ENCODE data around the gene REXO5. TPM values are rescaled to one million over a fixed set of nuclear protein-coding genes. Genes with fewer than 3 reads are reported as not detected.

Gene REXO5
- total RNA-seq, 1 experiment from 2014 or later: 10.4 TPM

DNA sequence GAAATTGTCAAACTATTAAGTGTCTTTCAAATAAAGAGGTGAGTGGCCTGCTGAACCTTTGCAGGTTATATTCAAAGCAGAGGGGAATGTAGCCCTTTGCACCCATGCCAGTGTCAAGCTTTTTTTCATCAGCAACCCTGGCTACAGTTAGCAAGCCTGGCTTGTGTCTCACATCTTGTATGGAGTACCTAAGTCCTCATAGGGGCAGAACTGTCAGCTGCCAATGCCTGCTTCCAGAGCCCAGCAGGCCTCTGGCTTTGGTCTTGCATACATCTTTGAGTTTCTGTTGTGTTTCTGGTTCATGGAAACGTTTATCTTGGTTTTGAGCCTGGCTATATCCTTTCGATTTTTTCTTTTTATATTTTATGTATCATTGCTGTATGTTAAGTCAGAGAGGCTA, 26.8 kb downstream of the REXO5 start:
- H3K4me3 Mint-ChIP-seq (ENCODE audit: low read depth, unreplicated experiment): no peak overlapping the region
- DNase-seq: no peak
- H3K36me3 Mint-ChIP-seq (ENCODE audit: insufficient read depth, unreplicated experiment): no peaks in the 10 kb centered on the region
- intact Hi-C loops (cut with micrococcal nuclease; ENCODE audit: unreplicated experiment): no loop called here
- no TSS peak for BruUV-seq (replicated peaks)
- no peak for TF ChIP-seq CTCF (IDR thresholded peaks at IDR 0.05; ENCODE audit: unreplicated experiment)
- H3K27ac Mint-ChIP-seq (ENCODE audit: unreplicated experiment): no peak overlapping the region
- CTCF ChIA-PET: interaction anchor here (0.5 kb wide), 2 partner anchors 42 to 1358 kb away, joined by 3 read pairs; no protein-coding TSS in a partner anchor
- no peaks in the 10 kb centered on the region for H3K27me3 Mint-ChIP-seq (ENCODE audit: unreplicated experiment)
- H3K4me1 Mint-ChIP-seq (ENCODE audit: low read depth, unreplicated experiment): no peaks in the 10 kb centered on the region
- no peaks in the 10 kb centered on the region for H3K9me3 Mint-ChIP-seq (ENCODE audit: low read depth, unreplicated experiment)

- no peak overlapping the region for H3K4me3 Mint-ChIP-seq (ENCODE audit: low read depth, unreplicated experiment)
- H3K4me1 Mint-ChIP-seq (ENCODE audit: low read depth, unreplicated experiment): peaks cover 13% of the 10 kb centered on the region
- no peaks in the 10 kb centered on the region for H3K27me3 Mint-ChIP-seq (ENCODE audit: unreplicated experiment)
- no peaks in the 10 kb centered on the region for H3K9me3 Mint-ChIP-seq (ENCODE audit: low read depth, unreplicated experiment)
- TF ChIP-seq CTCF (IDR thresholded peaks at IDR 0.05; ENCODE audit: unreplicated experiment): no peak
- CTCF ChIA-PET: no interaction called here
- intact Hi-C loops (cut with micrococcal nuclease; ENCODE audit: unreplicated experiment): no loop called here
- no peak overlapping the region for H3K27ac Mint-ChIP-seq (ENCODE audit: unreplicated experiment)
- DNase-seq: no peak
- no peaks in the 10 kb centered on the region for H3K36me3 Mint-ChIP-seq (ENCODE audit: insufficient read depth, unreplicated experiment)
- BruUV-seq (replicated peaks): no TSS peak
Measured at GRCh38 chr16:20838240-20838639, 31.9 kb downstream of the REXO5 start.

DNA sequence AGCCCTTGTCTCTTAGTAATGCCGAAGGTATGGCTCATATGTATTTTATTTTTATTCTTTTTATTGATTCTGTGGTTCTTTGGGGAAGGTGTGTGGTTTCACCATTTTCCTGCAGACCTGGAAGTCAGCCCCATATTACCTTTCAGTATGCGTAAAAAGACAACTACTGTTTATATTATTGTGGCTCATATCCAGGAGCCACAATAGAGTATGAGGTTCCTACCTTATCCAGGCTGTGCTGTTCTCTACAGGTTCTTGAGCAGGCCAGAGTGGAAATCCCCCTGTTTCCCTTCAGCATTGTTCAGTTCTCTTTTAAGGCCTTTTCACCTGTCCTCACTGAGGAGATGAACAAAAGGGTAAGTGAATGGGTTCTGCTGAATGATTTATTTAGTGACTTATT, 33.2 kb downstream of the REXO5 start:
- Mint-ChIP-seq H3K9me3 (ENCODE audit: low read depth, unreplicated experiment) (no peaks in the 10 kb centered on the region), H3K4me3 (ENCODE audit: low read depth, unreplicated experiment) (no peak overlapping the region), H3K27me3 (ENCODE audit: unreplicated experiment) (no peaks in the 10 kb centered on the region), H3K36me3 (ENCODE audit: insufficient read depth, unreplicated experiment) (no peaks in the 10 kb centered on the region), H3K27ac (ENCODE audit: unreplicated experiment) (no peak overlapping the region), H3K4me1 (ENCODE audit: low read depth, unreplicated experiment) (peaks cover 13% of the 10 kb centered on the region)
- no peak for DNase-seq
- CTCF ChIA-PET: no interaction called here
- BruUV-seq (replicated peaks): no TSS peak
- intact Hi-C loops (cut with micrococcal nuclease; ENCODE audit: unreplicated experiment): no loop called here
- TF ChIP-seq CTCF (IDR thresholded peaks at IDR 0.05; ENCODE audit: unreplicated experiment): no peak

DNA sequence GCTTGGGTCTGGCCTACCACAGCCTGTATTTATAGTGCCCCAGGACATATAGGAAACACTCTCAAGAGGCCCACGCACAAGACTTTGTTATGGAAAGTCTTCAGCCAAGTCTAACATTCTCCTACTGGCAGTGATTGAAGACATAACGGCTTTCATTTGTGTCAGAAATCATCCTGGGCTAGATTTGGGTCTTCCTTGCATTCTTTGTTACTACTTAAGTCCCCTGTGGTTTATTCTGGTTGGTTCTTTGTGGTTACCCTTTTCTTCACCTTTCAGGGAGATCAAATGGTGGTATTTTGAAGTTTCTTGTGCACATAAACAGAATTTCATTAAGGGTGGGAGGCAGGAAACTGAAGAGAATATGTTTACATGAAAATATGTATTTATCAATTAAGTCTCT, 37.7 kb downstream of the REXO5 start:
- peaks cover 6% of the 10 kb centered on the region for H3K4me1 Mint-ChIP-seq (ENCODE audit: low read depth, unreplicated experiment)
- H3K27ac Mint-ChIP-seq (ENCODE audit: unreplicated experiment): no peak overlapping the region
- H3K27me3 Mint-ChIP-seq (ENCODE audit: unreplicated experiment): no peaks in the 10 kb centered on the region
- BruUV-seq (replicated peaks): no TSS peak
- intact Hi-C loops (cut with micrococcal nuclease; ENCODE audit: unreplicated experiment): no loop called here
- no peak overlapping the region for H3K4me3 Mint-ChIP-seq (ENCODE audit: low read depth, unreplicated experiment)
- CTCF ChIA-PET: no interaction called here
- no peaks in the 10 kb centered on the region for H3K9me3 Mint-ChIP-seq (ENCODE audit: low read depth, unreplicated experiment)
- peaks cover 13% of the 10 kb centered on the region for H3K36me3 Mint-ChIP-seq (ENCODE audit: insufficient read depth, unreplicated experiment)
- no peak for DNase-seq
- TF ChIP-seq CTCF (IDR thresholded peaks at IDR 0.05; ENCODE audit: unreplicated experiment): no peak

Data from Calu3 (cell line).